Kidney (tissue), 14 donors: ENCODE measurements around the gene CUL3. TPM values are rescaled to one million over a fixed set of nuclear protein-coding genes. Genes with fewer than 3 reads are reported as not detected.
"Not testable (repeated sequence)": the region's sequence is repeated elsewhere in the genome, so short reads cannot be mapped to it uniquely, and the experiment has no call there.

Experiments used
- DNase-seq, 5 donors: peaks; one replicate each; pipeline ENCODE4 v3.0.0-alpha.2; 2013 to 2020
- FAIRE-seq: peaks from 2 replicates; lab custom pipeline; 2012; peaks lifted over from hg19 to GRCh38; lab: Jason Lieb, UNC
- H3K27ac ChIP-seq, 2 donors: one replicate each; pipeline ENCODE4 v1.7.0; 2013; ENCODE audit warnings: low read depth in 2 of 2, low read length in 2 of 2, inconsistent platforms in 1 of 2
- H3K27me3 ChIP-seq: one replicate; pipeline ENCODE4 v1.7.1; 2013; ENCODE audit warnings: low read length, inconsistent platforms; ENCODE audit not compliant: control insufficient read depth, insufficient read depth
- H3K36me3 ChIP-seq, 3 donors: one replicate each; pipeline versions ENCODE4 v1.7.0 to v1.7.1; 2013; ENCODE audit warnings: low read length in 3 of 3, control low read depth in 1 of 3, inconsistent platforms in 1 of 3; ENCODE audit not compliant: insufficient read depth in 3 of 3, control insufficient read depth in 2 of 3
- H3K4me1 ChIP-seq, 3 donors: one replicate each; pipeline versions ENCODE4 v1.7.0 to v1.7.1; 2013; ENCODE audit warnings: low read length in 3 of 3, inconsistent platforms in 1 of 3, low read depth in 1 of 3; ENCODE audit not compliant: control insufficient read depth in 2 of 3, insufficient read depth in 2 of 3
- H3K4me3 ChIP-seq, 3 donors: one replicate each; pipeline versions ENCODE4 v1.7.0 to v1.8.1; 2013; ENCODE audit warnings: low read length in 3 of 3, control low read depth in 1 of 3, inconsistent platforms in 1 of 3
- H3K9ac ChIP-seq, 3 donors: one replicate each; pipeline versions ENCODE4 v1.7.0 to v1.7.1; 2013; ENCODE audit warnings: low read length in 3 of 3, control low read depth in 1 of 3, inconsistent platforms in 1 of 3
- H3K9me3 ChIP-seq, 3 donors: one replicate each; pipeline versions ENCODE4 v1.7.0 to v1.7.1; 2013; ENCODE audit warnings: low read length in 3 of 3, control low read depth in 1 of 3, inconsistent platforms in 1 of 3; ENCODE audit not compliant: control insufficient read depth in 2 of 3, insufficient read depth in 1 of 3
- intact Hi-C: fragments of 100-400 bp; cut with DNase I; formaldehyde crosslinking; loops from one replicate; pipeline ENCODE4 v1.11.1; 2022
- polyA plus RNA-seq: library from polyadenylated mRNA; stranded (reverse); fragments of 350-450 nt; fragmentation: Illumina TruSeq; extraction: RNeasy Lipid Tissue Mini Kit (QIAGEN cat#74804); gene quantifications from one replicate; pipeline ENCODE4 v1.2.3, GENCODE V29; 2014; ENCODE audit warnings: low read depth, low replicate concordance; ENCODE audit not compliant: insufficient read depth
- total RNA-seq: library from RNA; stranded (reverse); fragmentation: NEBNext Ultra II Directional; extraction: Animal tissue kit (Norgen Biotek cat#: 25700); gene quantifications from one replicate; pipeline ENCODE4 v1.2.1, GENCODE V29; 2021
- TF ChIP-seq, protein P1 (sequence below): IDR thresholded peaks from 3 replicates; pipeline ENCODE4 v1.5.1; 2012; ENCODE audit warnings: mild to moderate bottlenecking, moderate library complexity, borderline replicate concordance; ENCODE audit not compliant: insufficient read depth; ENCODE audit errors: extremely low read depth
- donor health status: control.
- donor health status: control.
- donor health status: control.
- donor health status: control.
- donor health status: control.
- donor health status: DM: yes; HTN: yes; CAD: no.
- donor health status: Normal renal cell carcinoma (clear cell type).

CUL3 gene
- total and polyA plus RNA-seq, 2 donors from 2014 or later, result 78.5 to 81.2 TPM

DNA sequence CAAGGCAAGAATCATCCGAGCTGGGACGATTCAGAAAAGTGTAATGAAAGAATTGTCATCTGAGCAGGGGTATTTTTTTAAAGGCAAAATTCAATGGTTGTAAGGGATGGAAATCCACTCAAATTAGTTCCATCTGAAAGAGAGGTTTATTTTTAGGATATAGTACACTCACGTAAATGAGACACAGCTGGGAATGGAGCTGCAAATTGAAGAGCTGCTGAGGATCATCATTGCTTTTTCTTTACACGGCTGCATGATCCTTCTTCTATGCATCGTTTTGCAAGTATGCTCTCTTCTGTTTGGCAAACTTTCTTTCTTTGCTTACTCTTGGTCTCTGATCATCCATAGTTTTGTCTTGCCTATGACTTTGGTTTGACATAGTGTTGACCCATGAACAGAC is 27.4 kb upstream of the CUL3 start:
- FAIRE-seq, result no peak

DNA sequence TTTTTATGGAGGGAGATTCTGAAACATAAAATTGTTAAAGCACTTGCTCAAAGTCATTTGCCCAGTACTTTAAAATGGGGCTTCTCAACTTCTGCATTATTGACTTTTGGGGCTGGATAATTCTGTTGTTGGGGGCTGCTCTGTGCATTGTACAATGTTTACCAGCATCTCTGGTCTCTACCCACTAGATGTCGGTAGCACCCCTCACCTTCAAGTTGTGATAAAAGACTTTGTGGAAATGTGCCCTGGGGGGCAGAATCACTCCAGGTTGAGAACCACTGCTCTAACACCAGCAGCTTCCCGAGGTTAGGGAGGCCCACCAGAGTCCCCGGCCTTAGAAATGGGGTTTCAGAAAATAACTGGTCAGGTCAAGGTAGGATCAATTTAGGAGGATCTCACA is 26.8 kb upstream of the CUL3 start:
- H3K4me3 ChIP-seq, result no peak overlapping the region
- H3K9me3 ChIP-seq, result no peaks in the 10 kb centered on the region
- H3K4me1 ChIP-seq, result no peaks in the 10 kb centered on the region
- intact Hi-C loops, result no loop called here
- DNase-seq (no peak), FAIRE-seq (no peak)
- H3K27ac ChIP-seq, result no peak overlapping the region
- no peaks in the 10 kb centered on the region for H3K36me3 ChIP-seq
- no peak overlapping the region for H3K9ac ChIP-seq
- no peaks in the 10 kb centered on the region for H3K27me3 ChIP-seq
- TF ChIP-seq, protein P1, sequence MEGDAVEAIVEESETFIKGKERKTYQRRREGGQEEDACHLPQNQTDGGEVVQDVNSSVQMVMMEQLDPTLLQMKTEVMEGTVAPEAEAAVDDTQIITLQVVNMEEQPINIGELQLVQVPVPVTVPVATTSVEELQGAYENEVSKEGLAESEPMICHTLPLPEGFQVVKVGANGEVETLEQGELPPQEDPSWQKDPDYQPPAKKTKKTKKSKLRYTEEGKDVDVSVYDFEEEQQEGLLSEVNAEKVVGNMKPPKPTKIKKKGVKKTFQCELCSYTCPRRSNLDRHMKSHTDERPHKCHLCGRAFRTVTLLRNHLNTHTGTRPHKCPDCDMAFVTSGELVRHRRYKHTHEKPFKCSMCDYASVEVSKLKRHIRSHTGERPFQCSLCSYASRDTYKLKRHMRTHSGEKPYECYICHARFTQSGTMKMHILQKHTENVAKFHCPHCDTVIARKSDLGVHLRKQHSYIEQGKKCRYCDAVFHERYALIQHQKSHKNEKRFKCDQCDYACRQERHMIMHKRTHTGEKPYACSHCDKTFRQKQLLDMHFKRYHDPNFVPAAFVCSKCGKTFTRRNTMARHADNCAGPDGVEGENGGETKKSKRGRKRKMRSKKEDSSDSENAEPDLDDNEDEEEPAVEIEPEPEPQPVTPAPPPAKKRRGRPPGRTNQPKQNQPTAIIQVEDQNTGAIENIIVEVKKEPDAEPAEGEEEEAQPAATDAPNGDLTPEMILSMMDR, result no peak

More for the DNA sequence above, 27.4 kb upstream of the CUL3 start:
- TF ChIP-seq, protein P1, result no peak
- no peaks in the 10 kb centered on the region for H3K4me1 ChIP-seq
- H3K4me3 ChIP-seq, result no peak overlapping the region
- H3K9me3 ChIP-seq, result no peaks in the 10 kb centered on the region
- no peak overlapping the region for H3K27ac ChIP-seq
- no peak overlapping the region for H3K9ac ChIP-seq
- no peaks in the 10 kb centered on the region for H3K27me3 ChIP-seq
- no peak for DNase-seq
- intact Hi-C loops, result no loop called here
- H3K36me3 ChIP-seq, result no peaks in the 10 kb centered on the region

DNA sequence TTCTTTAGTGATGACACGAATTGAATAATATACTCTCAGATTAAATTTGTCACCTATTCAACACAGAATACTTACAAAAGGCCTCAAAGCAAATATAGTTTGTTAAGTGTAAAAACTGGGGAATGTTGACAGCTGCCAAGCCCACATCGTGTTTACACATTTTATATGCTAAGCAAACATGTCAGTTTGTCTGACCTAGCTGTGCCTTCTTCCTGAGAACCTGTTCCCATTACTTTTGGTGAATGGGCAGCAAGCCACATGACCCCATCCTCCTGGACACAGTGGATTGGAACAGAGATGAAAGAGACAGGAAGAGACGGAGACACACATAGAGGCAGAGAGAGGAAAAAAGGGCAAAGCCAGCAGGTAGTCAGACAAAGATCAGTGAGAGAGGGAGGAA is 22.9 kb upstream of the CUL3 start:
- TF ChIP-seq, protein P1, result no peak
- no peak for FAIRE-seq
- Histone ChIP-seq H3K4me1 (no peaks in the 10 kb centered on the region), H3K4me3 (no peak overlapping the region), H3K36me3 (no peaks in the 10 kb centered on the region), H3K9me3 (no peaks in the 10 kb centered on the region), H3K9ac (no peak overlapping the region), H3K27me3 (no peaks in the 10 kb centered on the region), H3K27ac (no peak overlapping the region)
- DNase-seq, result no peak
- intact Hi-C loops, result no loop called here

DNA sequence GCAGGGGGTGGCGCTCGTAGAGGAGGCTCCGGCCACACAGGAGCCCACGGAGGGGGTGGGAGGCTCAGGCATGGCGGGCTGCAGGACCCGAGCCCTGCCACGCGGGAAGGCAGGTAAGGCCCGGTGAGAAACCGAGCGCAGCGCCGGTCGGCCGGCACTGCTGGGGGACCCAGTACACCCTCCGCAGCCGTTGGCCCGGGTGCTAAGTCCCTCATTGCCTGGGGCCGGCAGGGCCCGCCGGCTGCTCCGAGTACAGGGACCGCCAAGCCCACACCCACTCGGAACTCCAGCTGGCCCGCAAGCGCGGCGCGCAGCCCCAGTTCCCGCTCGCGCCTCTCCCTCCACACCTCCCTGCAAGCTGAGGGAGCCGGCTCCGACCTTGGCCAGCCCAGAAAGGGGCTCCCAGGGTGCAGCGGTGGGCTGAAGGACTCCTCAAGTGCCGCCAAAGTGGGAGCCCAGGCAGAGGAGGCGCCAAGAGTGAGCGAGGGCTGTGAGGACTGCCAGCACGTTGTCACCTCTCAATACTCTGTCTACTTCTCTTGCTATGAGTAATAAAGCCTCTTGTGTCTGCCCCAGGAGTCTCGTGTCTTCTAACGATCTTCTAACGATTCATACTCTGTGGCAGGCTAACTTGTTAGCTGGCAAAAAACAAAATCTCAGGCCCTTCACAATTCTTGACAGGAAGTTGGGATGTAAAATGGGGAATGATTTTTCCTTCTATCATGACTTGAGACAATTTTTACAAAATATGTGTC is 18.8 kb upstream of the CUL3 start:
- FAIRE-seq, DNase-seq, H3K4me1 ChIP-seq, H3K27ac ChIP-seq, H3K9me3 ChIP-seq, H3K36me3 ChIP-seq, H3K27me3 ChIP-seq, intact Hi-C loops, H3K9ac ChIP-seq, H3K4me3 ChIP-seq: not testable (repeated sequence)

DNA sequence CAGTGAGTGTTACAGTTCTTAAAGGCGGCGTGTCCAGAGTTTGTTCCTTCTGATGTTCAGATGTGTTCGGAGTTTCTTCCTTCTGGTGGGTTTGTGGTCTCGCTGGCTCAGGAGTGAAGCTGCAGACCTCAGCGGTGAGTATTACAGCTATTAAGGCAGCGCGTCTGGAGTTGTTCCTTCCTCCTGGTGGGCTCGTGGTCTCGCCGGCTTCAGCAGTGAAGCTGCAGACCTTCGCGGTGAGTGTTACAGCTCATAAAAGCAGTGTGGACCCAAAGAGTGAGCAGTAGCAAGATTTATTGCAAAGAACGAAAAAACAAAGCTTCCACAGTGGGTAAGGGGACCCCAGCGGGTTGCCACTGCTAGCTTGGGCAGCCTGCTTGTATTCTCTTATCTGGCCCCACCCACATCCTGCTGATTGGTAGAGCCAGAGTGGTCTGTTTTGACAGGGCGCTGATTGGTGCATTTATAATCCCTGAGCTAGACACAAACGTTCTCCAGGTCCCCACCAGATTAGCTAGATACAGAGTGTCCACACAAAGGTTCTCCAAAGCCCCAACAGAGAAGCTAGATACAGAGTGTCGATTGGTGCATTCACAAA is 17.7 kb upstream of the CUL3 start:
- H3K9me3 ChIP-seq, H3K9ac ChIP-seq, intact Hi-C loops, H3K27me3 ChIP-seq, FAIRE-seq, H3K27ac ChIP-seq, H3K4me1 ChIP-seq, H3K4me3 ChIP-seq, H3K36me3 ChIP-seq, DNase-seq: not testable (repeated sequence)
